ENCODE measurements around the gene HAUS7. TPM values are rescaled to one million over a fixed set of nuclear protein-coding genes. Genes with fewer than 3 reads are reported as not detected.

Gene HAUS7
- total RNA-seq, 1 donor from 2014 or later, result 16.2 TPM

GRCh38 chrX:153420851-153421599 lies 49.4 kb downstream of the HAUS7 start:
- ATAC-seq (no peak), DNase-seq (no peak)
- intact Hi-C loops (cut with micrococcal nuclease), result no loop called here

- no peak for ATAC-seq
- DNase-seq, result no peak
- intact Hi-C loops (cut with micrococcal nuclease), result no loop called here
Measured at GRCh38 chrX:153417637-153418036, 52.7 kb downstream of the HAUS7 start.

- DNase-seq, result no peak
- intact Hi-C loops (cut with micrococcal nuclease), result no loop called here
- no peak for ATAC-seq
Measured at GRCh38 chrX:153416781-153417450, 53.5 kb downstream of the HAUS7 start.

- DNase-seq, result no peak
- intact Hi-C loops (cut with micrococcal nuclease), result no loop called here
- peak; percentile 69 for ATAC-seq
Measured at GRCh38 chrX:153414856-153415510, 55.4 kb downstream of the HAUS7 start.

- DNase-seq, result no peak
- intact Hi-C loops (cut with micrococcal nuclease), result no loop called here
Measured at GRCh38 chrX:153413731-153414130, 56.6 kb downstream of the HAUS7 start.

GRCh38 chrX:153412746-153413720 lies 57.3 kb downstream of the HAUS7 start:
- intact Hi-C loops (cut with micrococcal nuclease), result no loop called here
- ATAC-seq (no peak), DNase-seq (no peak)

More at GRCh38 chrX:153413731-153414130, 56.6 kb downstream of the HAUS7 start:
- no peak for ATAC-seq

GRCh38 chrX:153411988-153412574 lies 58.3 kb downstream of the HAUS7 start:
- intact Hi-C loops (cut with micrococcal nuclease), result no loop called here
- ATAC-seq, result peak; percentile 19

GRCh38 chrX:153411255-153411987 lies 59.0 kb downstream of the HAUS7 start, which contains the start of gene ZFP92:
TSS of gene ZFP92 (plus strand) at chrX:153411472. CDS start at chrX:153418323, 6,851 bp downstream.
- intact Hi-C loops (cut with micrococcal nuclease), result no loop called here
- ATAC-seq (peak; percentile 83), DNase-seq (peak; percentile 55)

More at GRCh38 chrX:153411988-153412574, 58.3 kb downstream of the HAUS7 start:
- DNase-seq, result no peak

GRCh38 chrX:153410888-153411254 lies 59.5 kb downstream of the HAUS7 start:
- no peak for ATAC-seq
- intact Hi-C loops (cut with micrococcal nuclease), result no loop called here

GRCh38 chrX:153410373-153410772 lies 60.0 kb downstream of the HAUS7 start:
- ATAC-seq (no peak), DNase-seq (no peak)
- intact Hi-C loops (cut with micrococcal nuclease), result no loop called here

More at GRCh38 chrX:153410888-153411254, 59.5 kb downstream of the HAUS7 start:
- no peak for DNase-seq

GRCh38 chrX:153409414-153410101 lies 60.8 kb downstream of the HAUS7 start:
- DNase-seq, result no peak
- intact Hi-C loops (cut with micrococcal nuclease), result no loop called here
- no peak for ATAC-seq

GRCh38 chrX:153408871-153409351 lies 61.5 kb downstream of the HAUS7 start:
- ATAC-seq, result no peak
- no peak for DNase-seq

GRCh38 chrX:153408221-153408721 lies 62.1 kb downstream of the HAUS7 start:
- ATAC-seq, result no peak
- intact Hi-C loops (cut with micrococcal nuclease), result no loop called here
- DNase-seq, result no peak

More at GRCh38 chrX:153408871-153409351, 61.5 kb downstream of the HAUS7 start:
- intact Hi-C loops (cut with micrococcal nuclease), result no loop called here

GRCh38 chrX:153407736-153408135 lies 62.6 kb downstream of the HAUS7 start:
- no peak for ATAC-seq
- no peak for DNase-seq
- intact Hi-C loops (cut with micrococcal nuclease), result no loop called here

- no peak for ATAC-seq
- no peak for DNase-seq
- intact Hi-C loops (cut with micrococcal nuclease), result no loop called here
Measured at GRCh38 chrX:153406903-153407302, 63.5 kb downstream of the HAUS7 start.

- ATAC-seq (no peak), DNase-seq (no peak)
- intact Hi-C loops (cut with micrococcal nuclease), result no loop called here
Measured at GRCh38 chrX:153406011-153406410, 64.4 kb downstream of the HAUS7 start.

GRCh38 chrX:153405426-153405825 lies 65.0 kb downstream of the HAUS7 start:
- no peak for DNase-seq
- no peak for ATAC-seq
- intact Hi-C loops (cut with micrococcal nuclease), result no loop called here

Data from left ventricle myocardium superior (tissue), 1 donor.